GM13977 (cell line): Measurements from ENCODE around the gene SGPL1.

Experiments
- DNase-seq: peaks from one replicate; pipeline ENCODE4 v3.0.0; 2012; ENCODE audit warnings: low spot score
- in situ Hi-C: fragments of 300-500 bp; cut with MboI; formaldehyde crosslinking; loops from one replicate; pipeline ENCODE4 v1.12.0; 2022; ENCODE audit warnings: low sequenced_read_pairs, low pct_unique_long_range_greater_than_20kb, mixed read lengths, inconsistent platforms; ENCODE audit not compliant: unreplicated experiment
- TF ChIP-seq, protein P1 (sequence below): IDR thresholded peaks from 2 replicates; pipeline ENCODE4 v1.5.1; 2012; ENCODE audit warnings: mild to moderate bottlenecking, control low read depth; ENCODE audit not compliant: insufficient read depth; ENCODE audit errors: extremely low read depth, missing control alignments

Gene SGPL1

DNA sequence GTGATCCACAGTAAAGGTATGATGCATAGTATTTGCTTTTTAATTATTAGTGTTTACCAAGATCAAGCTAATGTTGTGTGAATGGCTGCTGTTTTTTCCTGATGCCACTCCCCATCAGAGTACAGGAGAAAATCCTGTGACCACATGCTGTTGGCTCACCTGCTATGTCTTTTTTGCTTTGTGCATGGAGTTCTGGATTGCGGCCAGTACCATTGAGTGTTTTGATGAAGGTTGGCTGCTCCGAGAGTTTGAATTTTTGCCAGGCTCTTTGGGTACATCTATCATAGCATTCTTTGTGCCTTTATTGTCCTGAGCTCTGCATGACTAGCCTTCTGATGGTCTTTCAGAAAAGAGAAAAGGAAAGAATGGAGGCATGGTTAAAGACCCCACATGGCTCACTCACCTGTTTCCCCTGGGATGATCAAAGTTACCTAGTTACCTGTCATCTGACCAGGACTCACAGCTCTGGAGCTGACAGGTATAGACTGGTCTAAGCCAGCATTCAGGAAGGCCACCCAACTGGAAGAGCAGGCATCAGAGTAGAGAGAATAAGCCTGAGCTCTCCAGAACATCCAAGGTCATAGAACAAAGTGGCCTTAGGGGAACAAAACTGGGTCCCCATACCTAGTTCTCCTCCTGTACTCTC lies 11.8 kb upstream of the SGPL1 start:
- TF ChIP-seq, protein P1, sequence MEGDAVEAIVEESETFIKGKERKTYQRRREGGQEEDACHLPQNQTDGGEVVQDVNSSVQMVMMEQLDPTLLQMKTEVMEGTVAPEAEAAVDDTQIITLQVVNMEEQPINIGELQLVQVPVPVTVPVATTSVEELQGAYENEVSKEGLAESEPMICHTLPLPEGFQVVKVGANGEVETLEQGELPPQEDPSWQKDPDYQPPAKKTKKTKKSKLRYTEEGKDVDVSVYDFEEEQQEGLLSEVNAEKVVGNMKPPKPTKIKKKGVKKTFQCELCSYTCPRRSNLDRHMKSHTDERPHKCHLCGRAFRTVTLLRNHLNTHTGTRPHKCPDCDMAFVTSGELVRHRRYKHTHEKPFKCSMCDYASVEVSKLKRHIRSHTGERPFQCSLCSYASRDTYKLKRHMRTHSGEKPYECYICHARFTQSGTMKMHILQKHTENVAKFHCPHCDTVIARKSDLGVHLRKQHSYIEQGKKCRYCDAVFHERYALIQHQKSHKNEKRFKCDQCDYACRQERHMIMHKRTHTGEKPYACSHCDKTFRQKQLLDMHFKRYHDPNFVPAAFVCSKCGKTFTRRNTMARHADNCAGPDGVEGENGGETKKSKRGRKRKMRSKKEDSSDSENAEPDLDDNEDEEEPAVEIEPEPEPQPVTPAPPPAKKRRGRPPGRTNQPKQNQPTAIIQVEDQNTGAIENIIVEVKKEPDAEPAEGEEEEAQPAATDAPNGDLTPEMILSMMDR: no peak
- DNase-seq: no peak

GRCh38 chr10:70804421-70804808 lies 11.3 kb upstream of the SGPL1 start:
- TF ChIP-seq, protein P1: no peak
- in situ Hi-C loops: no loop called here
- no peak for DNase-seq

More for the DNA sequence above, 11.8 kb upstream of the SGPL1 start:
- in situ Hi-C loops: no loop called here

DNA sequence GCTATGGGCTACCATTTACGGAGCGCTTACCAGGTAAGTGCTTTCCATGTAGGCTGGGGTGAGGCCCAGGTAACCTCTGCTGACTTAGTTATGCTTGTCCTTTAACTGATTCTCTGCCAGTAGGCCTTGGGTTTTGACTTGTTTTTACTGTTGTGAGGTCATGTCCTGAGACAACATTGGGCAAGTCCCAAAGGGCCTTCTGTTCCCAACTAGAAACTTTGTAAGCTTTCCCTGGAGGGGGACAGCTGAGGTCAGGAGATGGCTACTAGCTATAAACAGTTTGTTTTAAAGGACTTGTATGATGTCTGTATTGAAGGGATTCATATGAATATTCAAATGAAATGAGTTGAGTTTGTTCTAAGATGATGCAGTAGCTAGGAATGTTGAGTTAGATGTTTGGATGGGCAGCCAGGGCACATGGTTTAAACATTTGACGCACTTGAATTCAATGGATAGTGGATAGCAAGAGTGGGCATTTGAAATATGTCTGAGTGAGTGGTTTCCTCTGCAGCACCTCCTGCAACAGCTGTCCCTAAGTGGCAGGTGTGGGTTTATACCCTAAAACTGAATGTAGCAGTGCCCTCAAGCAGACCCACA lies 10.0 kb upstream of the SGPL1 start:
- in situ Hi-C loops: no loop called here
- no peak for DNase-seq
- TF ChIP-seq, protein P1: no peak

DNA sequence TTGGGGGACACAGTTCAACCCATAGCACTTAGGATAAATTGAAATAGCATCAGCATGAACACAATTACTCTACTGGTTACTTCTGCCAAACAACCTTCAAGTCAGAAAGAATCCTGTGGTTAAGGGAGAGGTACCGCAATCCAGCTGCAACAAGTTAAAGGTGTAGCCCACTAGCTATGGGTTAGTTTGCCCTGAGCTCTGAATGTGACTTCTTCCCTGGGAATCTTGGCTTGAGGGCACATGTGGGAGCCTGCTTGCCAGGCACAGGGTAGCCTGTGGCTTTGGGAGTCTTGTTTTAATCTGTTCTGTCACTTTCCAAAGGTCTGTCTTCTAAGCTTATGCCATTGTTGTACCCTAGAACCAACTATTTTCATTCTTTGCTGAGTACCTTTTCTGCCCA lies 8.9 kb upstream of the SGPL1 start:
- in situ Hi-C loops: no loop called here
- TF ChIP-seq, protein P1: no peak
- no peak for DNase-seq

DNA sequence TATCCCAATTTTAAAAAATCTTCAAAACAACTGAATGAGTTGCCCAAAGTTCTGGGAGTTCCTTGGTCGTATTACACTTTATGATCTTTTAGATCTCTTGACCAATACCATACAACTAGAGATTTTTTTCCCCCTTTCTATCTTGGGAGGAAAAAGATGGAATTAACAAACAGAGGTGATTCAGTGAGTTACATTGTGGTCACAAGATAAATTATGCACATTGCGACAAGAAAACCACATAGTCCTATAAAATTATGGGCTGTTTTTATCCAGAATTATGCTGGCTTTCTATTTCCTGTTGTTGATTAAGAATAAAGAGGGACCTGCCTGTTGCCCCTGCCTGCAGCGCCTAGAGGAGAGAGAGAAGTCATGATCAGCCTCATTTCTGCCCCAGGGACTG lies 8.2 kb upstream of the SGPL1 start:
- TF ChIP-seq, protein P1: no peak
- in situ Hi-C loops: no loop called here
- no peak for DNase-seq

DNA sequence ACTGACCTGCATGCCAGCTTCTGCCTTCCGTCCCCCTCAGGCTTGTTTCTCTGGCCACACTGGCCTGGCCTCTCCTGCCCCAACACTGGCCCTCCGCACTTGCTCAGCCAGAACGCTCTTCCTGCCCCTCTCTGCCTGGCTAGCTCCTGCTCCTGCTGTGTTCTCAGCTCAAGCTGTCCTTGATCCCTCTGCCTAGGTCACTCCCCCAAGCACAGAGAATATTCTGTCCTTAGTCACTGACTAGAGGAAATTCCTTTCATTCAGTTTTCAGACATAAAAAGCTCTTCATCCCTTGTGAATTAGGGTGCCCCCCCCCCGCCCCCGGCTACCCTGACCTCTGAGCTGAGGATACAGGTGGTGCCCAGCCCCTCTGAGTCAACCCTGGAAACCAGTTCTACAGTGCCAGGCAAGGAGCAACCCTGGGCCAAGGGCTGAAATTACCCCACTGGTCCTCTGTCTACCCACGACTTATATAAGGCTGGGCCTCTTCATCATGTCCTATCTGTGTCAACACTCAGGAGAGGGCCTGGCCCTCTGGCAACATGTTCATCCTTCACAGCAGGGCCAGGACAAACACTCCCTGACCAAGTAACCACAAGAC lies 6.6 kb upstream of the SGPL1 start:
- in situ Hi-C loops: no loop called here
- DNase-seq: no peak
- TF ChIP-seq, protein P1: no peak
